Neural cell (in vitro differentiated cells): ENCODE data around the gene TXNRD1. TPM values are rescaled to one million over a fixed set of nuclear protein-coding genes. Genes with fewer than 3 reads are reported as not detected.

Experiments
- H2AFZ ChIP-seq: fragments of 200-600, 300-800 bp; sonication (generic), shearing (Covaris generic); 2 replicates; pipeline ENCODE4 v1.6.0; 2014; ENCODE audit warnings: low read depth, mild to moderate bottlenecking, antibody characterized with exemption, low read length, moderate library complexity
- H3F3A ChIP-seq: fragments of 200-600 bp; shearing (Covaris generic); 2 replicates; pipeline ENCODE4 v1.6.1; 2016; ENCODE audit warnings: mild to moderate bottlenecking, moderate library complexity, mixed read lengths, antibody characterized with exemption, low read length; ENCODE audit not compliant: insufficient read depth, poor library complexity, severe bottlenecking
- H3K27ac ChIP-seq: fragments of 200-600, 300-800 bp; sonication (generic), shearing (Covaris generic); 2 replicates; pipeline ENCODE4 v1.5.1; 2014; ENCODE audit warnings: mild to moderate bottlenecking, low read length, moderate library complexity
- H3K27me3 ChIP-seq: fragments of 300-800, 200-600 bp; sonication (generic), shearing (Covaris generic); 2 replicates; pipeline ENCODE4 v1.6.0; 2014; ENCODE audit warnings: mild to moderate bottlenecking, low read depth, low read length, moderate library complexity; ENCODE audit not compliant: insufficient read depth
- H3K36me3 ChIP-seq: fragments of 300-800, 200-600 bp; sonication (generic), shearing (Covaris generic); 2 replicates; pipeline ENCODE4 v1.5.1; 2014; ENCODE audit warnings: mild to moderate bottlenecking, antibody characterized with exemption, low read length, moderate library complexity; ENCODE audit not compliant: insufficient read depth
- H3K4me2 ChIP-seq: fragments of 300-800, 200-600 bp; sonication (generic), shearing (Covaris generic); 2 replicates; pipeline ENCODE4 v1.6.0; 2014; ENCODE audit warnings: mild to moderate bottlenecking, low read length
- H3K4me3 ChIP-seq: fragments of 300-800, 200-600 bp; sonication (generic), shearing (Covaris generic); 2 replicates; pipeline ENCODE4 v1.5.1; 2014; ENCODE audit warnings: mild to moderate bottlenecking, low read length, moderate library complexity
- H3K79me2 ChIP-seq: fragments of 200-600 bp; shearing (Covaris generic); replicated peaks from 2 replicates; pipeline ENCODE4 v1.6.0; 2014; ENCODE audit warnings: mild to moderate bottlenecking, low read length, moderate library complexity; ENCODE audit not compliant: insufficient read depth
- H3K9ac ChIP-seq: fragments of 300-800, 200-600 bp; sonication (generic), shearing (Covaris generic); 2 replicates; pipeline ENCODE4 v1.6.1; 2016; ENCODE audit warnings: mild to moderate bottlenecking, low read length, mixed read lengths
- H3K9me2 ChIP-seq: fragments of 200-600 bp; shearing (Covaris generic); 2 replicates; pipeline ENCODE4 v1.6.1; 2016; ENCODE audit warnings: mild to moderate bottlenecking, low read length, mixed read lengths; ENCODE audit not compliant: insufficient read depth
- H3K9me3 ChIP-seq: fragments of 200-600, 300-800 bp; sonication (generic), shearing (Covaris generic); 2 replicates; pipeline ENCODE4 v1.6.1; 2016; ENCODE audit warnings: mild to moderate bottlenecking, mixed run types, low read length, moderate library complexity, mixed read lengths
- H4K20me1 ChIP-seq: fragments of 200-600 bp; shearing (Covaris generic); 2 replicates; pipeline ENCODE4 v1.6.1; 2016; ENCODE audit warnings: mild to moderate bottlenecking, mixed run types; ENCODE audit not compliant: insufficient read depth
- EP300 ChIP-seq: fragments of 450-650 bp; conservative IDR thresholded peaks from 2 replicates; pipeline ENCODE4 v1.6.1; 2014; ENCODE audit warnings: antibody characterized with exemption, mild to moderate bottlenecking, moderate library complexity; ENCODE audit not compliant: poor library complexity, severe bottlenecking
- EZH2 ChIP-seq: fragments of 200-600, 300-800 bp; shearing (Covaris generic), sonication (generic); IDR thresholded peaks from 2 replicates; pipeline ENCODE4 v1.6.1; 2014; ENCODE audit warnings: antibody characterized with exemption, low read length, borderline replicate concordance, mild to moderate bottlenecking; ENCODE audit not compliant: insufficient read depth, poor library complexity, severe bottlenecking
- MXI1 ChIP-seq: fragments of 450-650 bp; conservative IDR thresholded peaks from 2 replicates; pipeline ENCODE4 v1.6.1; 2014; ENCODE audit warnings: antibody characterized with exemption, mild to moderate bottlenecking; ENCODE audit not compliant: poor library complexity, severe bottlenecking
- POLR2AphosphoS5 ChIP-seq: IDR thresholded peaks from 2 replicates; pipeline ENCODE4 v1.6.1; 2012
- RAD21 ChIP-seq: fragments of 450-650 bp; conservative IDR thresholded peaks from 2 replicates; pipeline ENCODE4 v1.6.1; 2014; ENCODE audit warnings: antibody characterized with exemption, mild to moderate bottlenecking, moderate library complexity
- SMC3 ChIP-seq: fragments of 450-650 bp; conservative IDR thresholded peaks from 2 replicates; pipeline ENCODE4 v1.6.1; 2014; ENCODE audit warnings: antibody characterized with exemption, mild to moderate bottlenecking, moderate library complexity; ENCODE audit not compliant: poor library complexity
- TAF1 ChIP-seq: IDR thresholded peaks from 2 replicates; pipeline ENCODE4 v1.6.1; 2012; ENCODE audit warnings: low read depth
- polyA plus RNA-seq: library from polyadenylated mRNA; depleted of rRNA; stranded (reverse); fragments of >200 nt; gene quantifications from 2 replicates; pipeline ENCODE4 v1.2.3, GENCODE V29; 2014
- TF ChIP-seq, protein P1 (sequence below): IDR thresholded peaks from 2 replicates; pipeline ENCODE4 v1.6.1; 2012; ENCODE audit warnings: borderline replicate concordance
- TF ChIP-seq, protein P2 (sequence below): fragments of 450-650 bp; IDR thresholded peaks from 2 replicates; pipeline ENCODE4 v1.5.1; 2014; ENCODE audit warnings: antibody characterized with exemption, mild to moderate bottlenecking, moderate library complexity; ENCODE audit not compliant: poor library complexity, severe bottlenecking

The TXNRD1 gene
- polyA plus RNA-seq, 1 donor from 2014 or later = 59.6 TPM

DNA sequence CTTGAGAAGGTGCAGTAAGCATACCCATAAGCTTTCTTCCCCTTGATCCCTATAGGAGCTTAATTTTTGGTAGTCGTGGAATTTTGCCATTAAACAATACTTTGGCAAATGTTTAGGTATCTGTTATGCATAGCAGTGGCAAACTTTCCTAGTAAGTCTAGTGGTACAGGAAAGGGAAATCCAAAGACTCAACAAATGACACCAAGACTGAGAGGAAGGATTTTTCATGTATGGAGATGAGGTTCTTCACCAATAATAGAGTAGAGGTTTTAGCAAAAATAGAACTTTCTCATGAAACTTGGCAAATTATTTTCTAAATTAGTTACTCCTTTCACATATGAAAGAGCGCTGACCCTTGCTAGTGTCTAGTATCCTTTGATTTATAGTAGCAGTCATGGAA lies 90.8 kb downstream of the TXNRD1 start:
- Histone ChIP-seq H3K4me3 (no peak overlapping the region), H3K79me2 (peaks cover 23% of the 10 kb centered on the region), H3K9me3 (no peaks in the 10 kb centered on the region), H4K20me1 (no peaks in the 10 kb centered on the region), H3K9me2 (no peaks in the 10 kb centered on the region), H3K27me3 (no peaks in the 10 kb centered on the region), H2AFZ (no peak overlapping the region), H3F3A (no peaks in the 10 kb centered on the region), H3K27ac (no peak overlapping the region), H3K4me2 (no peak overlapping the region), H3K36me3 (no peaks in the 10 kb centered on the region), H3K9ac (no peak overlapping the region)
- TF ChIP-seq MXI1 = no peak
- no peak for TF ChIP-seq EP300
- TF ChIP-seq, protein P1, sequence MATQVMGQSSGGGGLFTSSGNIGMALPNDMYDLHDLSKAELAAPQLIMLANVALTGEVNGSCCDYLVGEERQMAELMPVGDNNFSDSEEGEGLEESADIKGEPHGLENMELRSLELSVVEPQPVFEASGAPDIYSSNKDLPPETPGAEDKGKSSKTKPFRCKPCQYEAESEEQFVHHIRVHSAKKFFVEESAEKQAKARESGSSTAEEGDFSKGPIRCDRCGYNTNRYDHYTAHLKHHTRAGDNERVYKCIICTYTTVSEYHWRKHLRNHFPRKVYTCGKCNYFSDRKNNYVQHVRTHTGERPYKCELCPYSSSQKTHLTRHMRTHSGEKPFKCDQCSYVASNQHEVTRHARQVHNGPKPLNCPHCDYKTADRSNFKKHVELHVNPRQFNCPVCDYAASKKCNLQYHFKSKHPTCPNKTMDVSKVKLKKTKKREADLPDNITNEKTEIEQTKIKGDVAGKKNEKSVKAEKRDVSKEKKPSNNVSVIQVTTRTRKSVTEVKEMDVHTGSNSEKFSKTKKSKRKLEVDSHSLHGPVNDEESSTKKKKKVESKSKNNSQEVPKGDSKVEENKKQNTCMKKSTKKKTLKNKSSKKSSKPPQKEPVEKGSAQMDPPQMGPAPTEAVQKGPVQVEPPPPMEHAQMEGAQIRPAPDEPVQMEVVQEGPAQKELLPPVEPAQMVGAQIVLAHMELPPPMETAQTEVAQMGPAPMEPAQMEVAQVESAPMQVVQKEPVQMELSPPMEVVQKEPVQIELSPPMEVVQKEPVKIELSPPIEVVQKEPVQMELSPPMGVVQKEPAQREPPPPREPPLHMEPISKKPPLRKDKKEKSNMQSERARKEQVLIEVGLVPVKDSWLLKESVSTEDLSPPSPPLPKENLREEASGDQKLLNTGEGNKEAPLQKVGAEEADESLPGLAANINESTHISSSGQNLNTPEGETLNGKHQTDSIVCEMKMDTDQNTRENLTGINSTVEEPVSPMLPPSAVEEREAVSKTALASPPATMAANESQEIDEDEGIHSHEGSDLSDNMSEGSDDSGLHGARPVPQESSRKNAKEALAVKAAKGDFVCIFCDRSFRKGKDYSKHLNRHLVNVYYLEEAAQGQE = no peak
- no peak for TF ChIP-seq SMC3
- TF ChIP-seq RAD21 = no peak
- no peak for TF ChIP-seq POLR2AphosphoS5
- TF ChIP-seq, protein P2, sequence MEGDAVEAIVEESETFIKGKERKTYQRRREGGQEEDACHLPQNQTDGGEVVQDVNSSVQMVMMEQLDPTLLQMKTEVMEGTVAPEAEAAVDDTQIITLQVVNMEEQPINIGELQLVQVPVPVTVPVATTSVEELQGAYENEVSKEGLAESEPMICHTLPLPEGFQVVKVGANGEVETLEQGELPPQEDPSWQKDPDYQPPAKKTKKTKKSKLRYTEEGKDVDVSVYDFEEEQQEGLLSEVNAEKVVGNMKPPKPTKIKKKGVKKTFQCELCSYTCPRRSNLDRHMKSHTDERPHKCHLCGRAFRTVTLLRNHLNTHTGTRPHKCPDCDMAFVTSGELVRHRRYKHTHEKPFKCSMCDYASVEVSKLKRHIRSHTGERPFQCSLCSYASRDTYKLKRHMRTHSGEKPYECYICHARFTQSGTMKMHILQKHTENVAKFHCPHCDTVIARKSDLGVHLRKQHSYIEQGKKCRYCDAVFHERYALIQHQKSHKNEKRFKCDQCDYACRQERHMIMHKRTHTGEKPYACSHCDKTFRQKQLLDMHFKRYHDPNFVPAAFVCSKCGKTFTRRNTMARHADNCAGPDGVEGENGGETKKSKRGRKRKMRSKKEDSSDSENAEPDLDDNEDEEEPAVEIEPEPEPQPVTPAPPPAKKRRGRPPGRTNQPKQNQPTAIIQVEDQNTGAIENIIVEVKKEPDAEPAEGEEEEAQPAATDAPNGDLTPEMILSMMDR = no peak
- no peak for TF ChIP-seq EZH2
- no peak for TF ChIP-seq TAF1

DNA sequence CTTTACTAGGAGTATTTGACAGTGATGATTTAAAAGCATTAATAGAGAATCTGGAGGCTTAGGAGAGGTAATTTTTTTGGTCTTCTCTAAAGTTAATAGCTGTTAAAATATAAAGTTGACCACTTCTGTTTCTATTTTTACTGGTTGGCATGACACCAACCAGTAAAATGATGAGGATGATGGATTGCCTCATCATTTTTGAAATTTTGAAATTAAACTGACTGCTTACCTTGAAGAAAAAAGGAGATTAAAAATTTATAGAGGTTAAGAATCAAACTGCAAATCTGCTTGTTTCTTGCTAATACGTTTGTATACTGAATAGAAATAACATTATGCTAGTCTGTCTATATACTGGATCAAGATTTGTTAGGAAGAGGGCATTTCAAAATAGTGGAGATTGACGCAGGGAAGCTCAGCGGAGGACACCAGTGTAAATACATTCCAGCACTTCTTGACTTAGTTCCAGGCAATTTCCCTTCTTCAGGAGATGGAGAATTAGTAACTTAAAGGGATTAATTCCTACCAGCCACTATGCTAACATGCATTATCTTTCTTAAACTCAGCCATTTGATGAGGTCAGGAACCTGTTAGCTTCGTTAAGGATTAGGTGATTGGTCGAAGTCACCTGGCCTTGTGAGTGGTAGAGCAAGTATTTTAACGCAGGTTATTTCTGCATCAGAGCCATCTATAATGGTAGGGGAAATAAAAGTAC lies 91.5 kb downstream of the TXNRD1 start:
- no peak overlapping the region for H3K4me2 ChIP-seq
- H3K9me2 ChIP-seq = no peaks in the 10 kb centered on the region
- no peaks in the 10 kb centered on the region for H3K36me3 ChIP-seq
- H4K20me1 ChIP-seq = no peaks in the 10 kb centered on the region
- no peaks in the 10 kb centered on the region for H3K9me3 ChIP-seq
- TF ChIP-seq EZH2 (no peak), RAD21 (no peak), SMC3 (no peak)
- TF ChIP-seq, protein P2 = no peak
- no peaks in the 10 kb centered on the region for H3F3A ChIP-seq
- no peak overlapping the region for H3K9ac ChIP-seq
- no peak overlapping the region for H2AFZ ChIP-seq
- H3K27ac ChIP-seq = no peak overlapping the region
- no peaks in the 10 kb centered on the region for H3K27me3 ChIP-seq
- H3K4me3 ChIP-seq = no peak overlapping the region
- peaks cover 19% of the 10 kb centered on the region for H3K79me2 ChIP-seq
